ENCODE results near the gene RPL12.
"Not testable (repeated sequence)": the region's sequence is repeated elsewhere in the genome, so short reads cannot be mapped to it uniquely, and the experiment has no call there.

DNA sequence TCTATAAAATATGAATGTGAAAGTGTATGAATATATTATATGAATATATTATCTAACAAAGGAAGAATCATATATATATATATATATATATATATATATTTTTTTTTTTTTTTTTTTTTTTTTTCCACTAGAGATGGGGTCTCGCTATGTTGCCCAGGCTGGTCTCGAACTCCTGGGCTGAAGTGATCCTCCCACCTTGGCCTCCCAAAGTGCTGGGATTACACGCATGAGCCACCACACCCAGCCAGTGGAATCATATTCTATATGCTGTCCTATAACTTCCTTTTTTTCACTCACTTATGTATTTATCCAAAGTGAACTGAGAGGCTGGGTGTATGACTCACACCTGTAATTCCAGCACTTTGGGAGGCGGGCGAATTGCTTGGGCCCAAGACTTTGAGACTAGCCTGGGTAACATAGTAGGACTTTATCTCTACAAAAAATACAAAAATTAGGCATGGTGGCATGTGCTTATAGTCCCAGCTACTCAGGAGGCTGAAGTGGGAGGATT is 15.3 kb upstream of the RPL12 start:
- TF ChIP-seq CTCF, POLR2AphosphoS5 (IDR thresholded peaks at IDR 0.05): not testable (repeated sequence)

All from suprapubic skin (tissue), 3 donors.